Caco-2 (cell line): ENCODE measurements around the gene NPSR1. TPM values are rescaled to one million over a fixed set of nuclear protein-coding genes. Genes with fewer than 3 reads are reported as not detected.

Experiments used
- BruUV-seq: library from RNA; stranded (reverse); fragments of 400-500 nt; replicated peaks from 2 replicates; lab custom pipeline; 2021; lab: Mats Ljungman, UMichigan
- CTCF ChIA-PET: fragments of 300-600 bp; sonication (Branson Sonifier 250); formaldehyde crosslinking; loops from one replicate; lab custom pipeline; 2022; ENCODE audit warnings: antibody characterized with exemption; lab: Charles Lee
- POLR2A ChIA-PET: fragments of 300-600 bp; sonication (Branson Sonifier 250); formaldehyde crosslinking; loops from one replicate; lab custom pipeline; 2022; ENCODE audit warnings: antibody characterized with exemption; lab: Charles Lee
- DNase-seq, 2 experiments: peaks; one replicate each; pipeline versions ENCODE4 v3.0.0 to v3.0.0-alpha.2; 2020 to 2022
- H3K27me3 ChIP-seq: replicated peaks from 2 replicates; pipeline ENCODE4 v1.6.0; 2011; ENCODE audit warnings: low read length; ENCODE audit not compliant: control insufficient read depth, insufficient read depth
- H3K36me3 ChIP-seq: 2 replicates; pipeline ENCODE4 v1.5.1; 2011; ENCODE audit warnings: low read length; ENCODE audit not compliant: control insufficient read depth, insufficient read depth
- H3K4me1 ChIP-seq: fragments of 250-450 bp; sonication (Bioruptor Pico); 2 replicates; pipeline ENCODE4 v1.5.1; 2020; ENCODE audit warnings: mild to moderate bottlenecking
- H3K4me3 ChIP-seq: 2 replicates; pipeline ENCODE4 v1.5.1; 2011; ENCODE audit warnings: low read depth, mild to moderate bottlenecking, control low read depth, low read length
- H3K9me3 ChIP-seq: fragments of 250-450 bp; sonication (Bioruptor Pico); 2 replicates; pipeline ENCODE4 v1.5.1; 2020; ENCODE audit warnings: mild to moderate bottlenecking, moderate library complexity
- H3K27ac Mint-ChIP-seq: one replicate; pipeline ENCODE4 v1.8.0; 2022; ENCODE audit warnings: mixed read lengths; ENCODE audit not compliant: unreplicated experiment
- H3K27me3 Mint-ChIP-seq: one replicate; pipeline ENCODE4 v1.8.0; 2022; ENCODE audit warnings: mixed read lengths; ENCODE audit not compliant: insufficient read depth, unreplicated experiment
- H3K36me3 Mint-ChIP-seq: one replicate; pipeline ENCODE4 v1.8.0; 2022; ENCODE audit warnings: mild to moderate bottlenecking, mixed read lengths; ENCODE audit not compliant: insufficient read depth, unreplicated experiment
- H3K4me1 Mint-ChIP-seq: one replicate; pipeline ENCODE4 v1.8.0; 2022; ENCODE audit warnings: low read depth, mixed read lengths; ENCODE audit not compliant: unreplicated experiment
- H3K4me3 Mint-ChIP-seq: one replicate; pipeline ENCODE4 v1.8.0; 2022; ENCODE audit warnings: mild to moderate bottlenecking, moderate library complexity, mixed read lengths; ENCODE audit not compliant: unreplicated experiment
- H3K9me3 Mint-ChIP-seq: one replicate; pipeline ENCODE4 v1.8.0; 2022; ENCODE audit warnings: mixed read lengths; ENCODE audit not compliant: unreplicated experiment
- intact Hi-C: fragments of 100-400 bp; cut with micrococcal nuclease; formaldehyde crosslinking; loops from one replicate; pipeline ENCODE4 v1.10.0; 2022; ENCODE audit not compliant: unreplicated experiment
- total RNA-seq: library from RNA; stranded (reverse); gene quantifications from 2 replicates; pipeline ENCODE4 v1.2.3, GENCODE V29; 2022
- TF ChIP-seq, protein P1 (sequence below), 2 experiments: fragments of 200-600 bp in 1 of 2; IDR thresholded peaks; 1 replicate in 1 of 2; 2 replicates in 1 of 2; pipeline versions ENCODE4 v1.5.1 to v1.8.0; 2011 to 2022; ENCODE audit warnings: antibody characterized with exemption in 1 of 2, control low read depth in 1 of 2, inconsistent platforms in 1 of 2, low read depth in 1 of 2, low read length in 1 of 2, mild to moderate bottlenecking in 1 of 2, moderate library complexity in 1 of 2; ENCODE audit not compliant: insufficient read depth in 1 of 2, severe bottlenecking in 1 of 2, unreplicated experiment in 1 of 2

Gene NPSR1
- total RNA-seq, 1 experiment from 2014 or later: not detected

DNA sequence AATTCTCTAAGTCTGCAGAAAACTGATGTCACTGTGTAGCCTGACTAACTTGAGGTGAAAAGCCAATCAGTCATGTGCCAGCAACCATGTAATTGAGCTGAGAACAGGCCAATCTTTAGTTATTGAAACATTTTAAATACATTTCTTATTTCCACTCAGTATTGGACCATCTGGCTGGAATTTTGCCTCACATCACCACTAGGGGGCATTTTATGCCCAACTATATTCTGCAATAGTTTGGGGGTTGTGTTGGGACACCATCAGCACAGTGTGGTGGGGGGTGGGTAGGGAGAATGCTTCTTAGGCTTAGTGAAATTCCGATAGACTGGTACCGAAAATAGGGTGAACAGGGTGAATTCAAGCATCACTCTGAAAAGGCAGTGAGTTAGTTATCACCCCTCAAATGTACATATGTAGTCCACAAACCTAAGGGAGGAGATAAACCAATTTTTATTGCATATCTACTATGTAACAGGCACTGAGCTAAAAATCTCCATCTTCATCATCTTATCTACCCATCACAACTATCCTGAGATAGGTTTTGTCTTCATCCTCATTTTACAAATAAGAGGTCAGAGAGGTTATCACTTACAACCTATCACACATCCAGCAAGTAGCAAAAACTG lies 17.8 kb downstream of the NPSR1 start:
- Mint-ChIP-seq H3K27me3 (no peaks in the 10 kb centered on the region), H3K27ac (no peak overlapping the region), H3K36me3 (no peaks in the 10 kb centered on the region), H3K4me1 (peaks cover 6% of the 10 kb centered on the region), H3K4me3 (no peak overlapping the region), H3K9me3 (no peaks in the 10 kb centered on the region)
- Histone ChIP-seq H3K27me3 (no peaks in the 10 kb centered on the region), H3K9me3 (no peaks in the 10 kb centered on the region), H3K36me3 (no peaks in the 10 kb centered on the region), H3K4me1 (no peaks in the 10 kb centered on the region), H3K4me3 (no peak overlapping the region)
- POLR2A ChIA-PET: no interaction called here
- BruUV-seq: no TSS peak
- peak in 1 of 2 experiments; percentile 35 for DNase-seq
- TF ChIP-seq, protein P1, sequence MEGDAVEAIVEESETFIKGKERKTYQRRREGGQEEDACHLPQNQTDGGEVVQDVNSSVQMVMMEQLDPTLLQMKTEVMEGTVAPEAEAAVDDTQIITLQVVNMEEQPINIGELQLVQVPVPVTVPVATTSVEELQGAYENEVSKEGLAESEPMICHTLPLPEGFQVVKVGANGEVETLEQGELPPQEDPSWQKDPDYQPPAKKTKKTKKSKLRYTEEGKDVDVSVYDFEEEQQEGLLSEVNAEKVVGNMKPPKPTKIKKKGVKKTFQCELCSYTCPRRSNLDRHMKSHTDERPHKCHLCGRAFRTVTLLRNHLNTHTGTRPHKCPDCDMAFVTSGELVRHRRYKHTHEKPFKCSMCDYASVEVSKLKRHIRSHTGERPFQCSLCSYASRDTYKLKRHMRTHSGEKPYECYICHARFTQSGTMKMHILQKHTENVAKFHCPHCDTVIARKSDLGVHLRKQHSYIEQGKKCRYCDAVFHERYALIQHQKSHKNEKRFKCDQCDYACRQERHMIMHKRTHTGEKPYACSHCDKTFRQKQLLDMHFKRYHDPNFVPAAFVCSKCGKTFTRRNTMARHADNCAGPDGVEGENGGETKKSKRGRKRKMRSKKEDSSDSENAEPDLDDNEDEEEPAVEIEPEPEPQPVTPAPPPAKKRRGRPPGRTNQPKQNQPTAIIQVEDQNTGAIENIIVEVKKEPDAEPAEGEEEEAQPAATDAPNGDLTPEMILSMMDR (IDR thresholded peaks at IDR 0.05; ENCODE audit: insufficient read depth in 1 of 2, low read depth in 1 of 2, low read length in 1 of 2, severe bottlenecking in 1 of 2, unreplicated experiment in 1 of 2): peak; percentile 47 to 81
- intact Hi-C loops: loop anchor here (2.0 to 10.0 kb wide), 4 partner anchors 77 to 361 kb away; partner anchors contain the start of gene DPY19L1
- CTCF ChIA-PET: no interaction called here

DNA sequence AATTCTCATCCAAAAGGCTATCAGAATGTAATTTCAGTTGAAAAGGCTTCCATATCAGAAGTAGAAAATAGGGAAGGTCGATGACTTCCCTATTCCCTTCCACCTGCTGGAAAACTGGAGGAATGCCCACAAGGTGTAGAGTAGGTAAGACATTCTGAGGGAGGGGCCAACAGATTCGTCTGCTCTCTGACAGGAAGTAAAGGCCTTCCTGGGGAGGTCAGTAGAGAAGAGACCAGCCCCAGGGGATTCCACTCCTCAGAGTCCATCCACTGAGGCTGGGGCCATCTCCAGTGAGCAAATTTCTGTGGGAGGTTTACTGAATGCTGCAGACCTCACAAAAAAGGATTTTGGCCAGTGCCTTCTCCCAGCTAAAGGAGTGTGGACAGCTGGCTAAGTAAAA lies 19.5 kb downstream of the NPSR1 start:
- Mint-ChIP-seq H3K27ac (no peak overlapping the region), H3K27me3 (no peaks in the 10 kb centered on the region), H3K9me3 (no peaks in the 10 kb centered on the region), H3K4me3 (no peak overlapping the region), H3K36me3 (no peaks in the 10 kb centered on the region), H3K4me1 (peaks cover 6% of the 10 kb centered on the region)
- no TSS peak for BruUV-seq
- intact Hi-C loops: loop anchor here (5.0 to 10.0 kb wide), 2 partner anchors 147 to 360 kb away; partner anchors contain the start of gene DPY19L1
- TF ChIP-seq, protein P1 (IDR thresholded peaks at IDR 0.05; ENCODE audit: insufficient read depth in 1 of 2, low read depth in 1 of 2, low read length in 1 of 2, severe bottlenecking in 1 of 2, unreplicated experiment in 1 of 2): no peak
- Histone ChIP-seq H3K4me3 (no peak overlapping the region), H3K9me3 (no peaks in the 10 kb centered on the region), H3K27me3 (no peaks in the 10 kb centered on the region), H3K4me1 (no peaks in the 10 kb centered on the region), H3K36me3 (no peaks in the 10 kb centered on the region)
- DNase-seq: no peak
- POLR2A ChIA-PET: no interaction called here
- CTCF ChIA-PET: no interaction called here

DNA sequence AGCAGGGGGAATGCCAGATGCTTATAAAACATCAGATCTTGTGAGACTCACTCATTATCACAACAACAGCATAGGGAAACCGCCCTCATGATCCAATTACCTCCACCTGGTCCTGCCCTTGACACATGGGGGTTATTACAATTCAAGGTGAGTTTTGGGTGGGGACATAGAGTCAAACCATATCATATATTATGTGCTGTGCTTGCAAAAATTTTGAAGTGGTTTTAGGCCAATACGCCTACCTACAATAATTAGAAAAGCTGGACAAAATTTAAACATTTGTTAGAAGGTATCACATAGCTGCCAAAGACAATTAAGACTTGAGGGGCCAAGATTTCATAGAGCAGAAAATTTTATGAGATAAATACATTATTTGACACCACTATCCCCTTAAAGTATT lies 29.5 kb downstream of the NPSR1 start:
- H3K9me3 ChIP-seq: no peaks in the 10 kb centered on the region
- no peak for DNase-seq
- H3K4me3 ChIP-seq: no peak overlapping the region
- TF ChIP-seq, protein P1 (IDR thresholded peaks at IDR 0.05; ENCODE audit: insufficient read depth in 1 of 2, low read depth in 1 of 2, low read length in 1 of 2, severe bottlenecking in 1 of 2, unreplicated experiment in 1 of 2): no peak
- no peaks in the 10 kb centered on the region for H3K27me3 ChIP-seq
- BruUV-seq: no TSS peak
- peaks cover 3% of the 10 kb centered on the region for H3K9me3 Mint-ChIP-seq
- H3K36me3 Mint-ChIP-seq: no peaks in the 10 kb centered on the region
- no peak overlapping the region for H3K27ac Mint-ChIP-seq
- CTCF ChIA-PET: no interaction called here
- no peaks in the 10 kb centered on the region for H3K4me1 ChIP-seq
- intact Hi-C loops: no loop called here
- H3K27me3 Mint-ChIP-seq: peaks cover 2% of the 10 kb centered on the region
- H3K36me3 ChIP-seq: no peaks in the 10 kb centered on the region
- H3K4me1 Mint-ChIP-seq: no peaks in the 10 kb centered on the region
- H3K4me3 Mint-ChIP-seq: no peak overlapping the region
- POLR2A ChIA-PET: no interaction called here
